Activated T-helper 2 cell treated with anti-CD3 and anti-CD28 coated beads, Interferon-gamma antibody, Interleukin-2, Interleukin-4, amounts not matched to agents 10 μg/mL and 5 μg/mL and 100 μg/mL, durations not matched to agents 14 hours and 24 hours and 36 hours (primary cell): ENCODE results near the gene MND1. TPM values are rescaled to one million over a fixed set of nuclear protein-coding genes. Genes with fewer than 3 reads are reported as not detected.
"Not testable (repeated sequence)": the region's sequence is repeated elsewhere in the genome, so short reads cannot be mapped to it uniquely, and the experiment has no call there.

ENCODE experiments used
- DNase-seq: peaks from one replicate; pipeline ENCODE4 v3.0.0; 2021; ENCODE audit warnings: low spot score
- H3K27ac Mint-ChIP-seq: one replicate; pipeline ENCODE4 v1.8.0; 2021; ENCODE audit warnings: mixed read lengths
- H3K27me3 Mint-ChIP-seq: one replicate; pipeline ENCODE4 v1.8.0; 2021; ENCODE audit warnings: low read depth, mixed read lengths
- H3K36me3 Mint-ChIP-seq: one replicate; pipeline ENCODE4 v1.8.0; 2021; ENCODE audit warnings: low read depth, mixed read lengths
- H3K4me1 Mint-ChIP-seq: one replicate; pipeline ENCODE4 v1.8.0; 2021; ENCODE audit warnings: low read depth, mixed read lengths
- H3K4me3 Mint-ChIP-seq: one replicate; pipeline ENCODE4 v1.8.0; 2021; ENCODE audit warnings: low read depth, mild to moderate bottlenecking, moderate library complexity, mixed read lengths
- H3K9me3 Mint-ChIP-seq: one replicate; pipeline ENCODE4 v1.8.0; 2021; ENCODE audit warnings: mixed read lengths
- intact Hi-C: fragments of 100-400 bp; cut with micrococcal nuclease; formaldehyde crosslinking; loops from one replicate; pipeline ENCODE4 v1.15.1; 2023
- total RNA-seq: library from RNA; stranded (reverse); gene quantifications from 2 replicates; pipeline ENCODE4 v1.2.3, GENCODE V29; 2022

Gene MND1
- total RNA-seq, 1 donor from 2014 or later = 15.4 TPM

DNA sequence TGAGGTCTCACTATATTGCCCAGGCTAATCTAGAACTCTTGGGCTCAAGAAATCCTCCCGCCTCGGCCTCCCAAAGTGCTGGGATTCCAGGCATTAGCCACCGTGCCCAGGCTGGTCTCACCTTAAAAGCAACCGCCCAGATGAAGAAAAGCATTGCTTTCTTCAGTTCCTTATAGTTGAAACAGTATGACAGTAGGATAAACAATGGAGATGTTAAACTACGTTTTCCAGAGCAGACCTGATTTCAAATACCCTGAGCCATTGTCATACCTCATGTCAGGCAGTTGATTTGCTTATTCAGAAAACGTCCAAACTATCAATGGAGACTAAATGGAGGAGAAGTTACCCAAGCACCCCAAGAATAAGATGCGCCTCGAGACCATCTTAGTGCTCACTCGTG, 95.3 kb downstream of the MND1 start:
- peak overlapping the region; percentile 71 for H3K4me3 Mint-ChIP-seq
- no peaks in the 10 kb centered on the region for H3K27me3 Mint-ChIP-seq
- peaks cover 19% of the 10 kb centered on the region for H3K4me1 Mint-ChIP-seq
- intact Hi-C loops = no loop called here
- no peak for DNase-seq
- H3K9me3 Mint-ChIP-seq = no peaks in the 10 kb centered on the region
- H3K36me3 Mint-ChIP-seq = no peaks in the 10 kb centered on the region
- H3K27ac Mint-ChIP-seq = no peak overlapping the region

DNA sequence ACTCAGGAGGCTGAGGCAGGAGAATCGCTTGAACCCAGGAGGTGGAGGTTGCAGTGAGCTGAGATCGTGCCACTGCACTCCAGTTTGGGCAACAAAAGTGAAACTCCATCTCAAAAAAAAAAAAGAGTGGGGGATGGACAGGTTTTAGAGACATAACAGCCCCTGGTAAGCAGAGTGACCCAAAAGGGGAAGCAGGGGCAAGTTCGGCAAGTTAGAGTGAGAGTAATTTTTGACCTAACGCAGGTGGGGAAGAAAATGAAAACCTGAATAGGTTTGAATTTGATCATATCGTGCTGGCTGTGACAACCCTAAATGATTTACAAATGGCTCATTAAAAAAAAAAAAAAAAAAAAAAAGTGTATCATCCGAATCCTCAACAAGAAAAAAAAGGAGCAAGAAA, 96.0 kb downstream of the MND1 start:
- DNase-seq = no peak
- Mint-ChIP-seq H3K4me1 (peaks cover 19% of the 10 kb centered on the region), H3K36me3 (no peaks in the 10 kb centered on the region), H3K4me3 (no peak overlapping the region), H3K27me3 (no peaks in the 10 kb centered on the region), H3K9me3 (no peaks in the 10 kb centered on the region), H3K27ac (no peak overlapping the region)
- intact Hi-C loops = no loop called here

DNA sequence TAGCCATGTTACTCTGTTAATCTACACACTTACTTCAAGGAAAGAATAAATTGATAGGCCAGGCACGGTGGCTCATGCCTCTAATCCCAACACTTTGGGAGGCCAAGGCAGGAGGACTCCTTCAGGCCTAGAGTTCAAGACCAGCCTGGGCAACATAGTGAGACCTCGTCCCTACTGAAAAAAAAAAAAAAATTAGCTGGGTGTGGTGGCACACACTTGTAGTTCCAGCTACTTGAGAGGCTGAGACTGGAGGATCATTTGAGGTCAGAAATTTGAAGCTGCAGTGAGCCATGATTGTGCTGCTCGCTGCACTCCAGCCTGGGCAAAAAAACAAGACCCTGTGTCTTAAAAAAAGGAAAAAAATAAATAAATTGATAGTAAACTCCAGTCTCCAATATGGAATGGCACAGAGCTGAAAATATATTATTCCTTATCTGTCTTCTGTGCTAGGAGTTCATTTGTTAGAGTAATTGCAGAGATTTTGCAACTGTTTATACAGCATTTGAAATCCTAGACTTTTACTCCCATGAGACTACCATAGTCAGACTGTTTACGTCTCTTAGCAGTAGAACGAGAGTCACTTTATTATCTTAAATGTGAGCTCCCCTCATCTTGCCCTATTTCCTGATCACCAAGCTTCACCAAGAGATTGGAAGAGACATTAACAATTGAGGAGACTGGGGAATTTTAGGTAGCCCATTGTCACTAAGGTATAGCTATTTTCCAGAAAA, 102.9 kb downstream of the MND1 start:
- no peaks in the 10 kb centered on the region for H3K9me3 Mint-ChIP-seq
- no peaks in the 10 kb centered on the region for H3K36me3 Mint-ChIP-seq
- H3K4me1 Mint-ChIP-seq = peaks cover 16% of the 10 kb centered on the region

DNA sequence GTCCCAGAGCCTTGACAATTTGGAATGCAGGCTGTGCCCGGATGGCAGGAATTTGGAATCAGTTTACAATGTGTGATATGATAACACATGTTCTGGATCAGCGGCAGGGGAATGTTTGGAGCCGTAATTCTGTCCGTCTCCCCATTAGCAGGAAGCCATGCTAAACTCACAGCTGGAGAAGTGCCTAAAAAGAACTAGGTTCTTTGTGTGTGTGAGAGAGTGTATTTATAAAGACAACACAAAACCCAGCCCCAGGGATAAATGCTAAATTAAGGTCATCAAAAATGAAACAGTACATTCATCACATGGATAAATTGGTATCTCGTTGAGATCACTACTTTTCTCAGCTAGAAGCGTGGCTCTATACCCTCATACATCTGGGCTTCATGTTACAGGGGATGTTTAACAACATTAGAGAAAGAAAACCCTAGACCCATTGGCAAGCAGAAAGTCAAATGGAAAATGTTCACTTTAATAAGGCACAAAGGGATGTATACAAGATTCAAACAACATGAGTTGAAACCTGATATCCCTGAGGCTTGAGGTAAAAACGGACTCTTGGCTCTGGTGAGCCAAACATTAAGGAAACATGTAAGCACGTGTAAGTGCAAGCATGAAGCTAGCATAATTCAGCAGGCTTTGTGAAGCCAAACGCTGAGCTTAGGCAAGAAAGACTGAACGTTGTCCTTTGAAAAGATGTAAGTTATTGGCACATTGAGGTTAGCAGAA, 103.7 kb downstream of the MND1 start:
- no peak for DNase-seq
- H3K9me3 Mint-ChIP-seq = no peaks in the 10 kb centered on the region
- H3K4me3 Mint-ChIP-seq = no peak overlapping the region
- no peaks in the 10 kb centered on the region for H3K36me3 Mint-ChIP-seq
- peaks cover 13% of the 10 kb centered on the region for H3K4me1 Mint-ChIP-seq
- H3K27ac Mint-ChIP-seq = no peak overlapping the region
- intact Hi-C loops = no loop called here
- H3K27me3 Mint-ChIP-seq = no peaks in the 10 kb centered on the region

More for the DNA sequence above, 102.9 kb downstream of the MND1 start:
- Mint-ChIP-seq H3K4me3 (no peak overlapping the region), H3K27me3 (no peaks in the 10 kb centered on the region), H3K27ac (no peak overlapping the region)
- intact Hi-C loops = no loop called here
- no peak for DNase-seq

DNA sequence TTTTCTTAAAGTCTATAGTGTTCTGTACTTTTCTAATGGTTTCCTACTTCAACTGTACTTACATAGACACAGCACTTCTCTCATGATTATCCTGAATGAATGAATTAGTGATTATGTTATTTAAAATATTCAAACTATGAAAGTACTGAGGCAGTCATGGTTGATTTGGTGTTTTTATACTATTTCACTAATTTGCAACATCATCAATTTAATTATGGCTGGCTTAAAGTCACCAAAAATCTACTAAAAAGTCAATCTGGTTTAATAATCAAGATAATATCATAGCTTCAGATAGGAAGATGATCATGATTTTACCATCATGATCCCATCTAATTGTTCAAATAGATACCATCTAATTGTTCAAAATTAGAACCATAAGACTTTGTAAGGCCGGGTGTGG, 104.8 kb downstream of the MND1 start:
- intact Hi-C loops = no loop called here
- Mint-ChIP-seq H3K27me3 (no peaks in the 10 kb centered on the region), H3K36me3 (no peaks in the 10 kb centered on the region), H3K4me3 (no peak overlapping the region), H3K27ac (no peak overlapping the region), H3K4me1 (peaks cover 11% of the 10 kb centered on the region), H3K9me3 (no peaks in the 10 kb centered on the region)
- DNase-seq = no peak

DNA sequence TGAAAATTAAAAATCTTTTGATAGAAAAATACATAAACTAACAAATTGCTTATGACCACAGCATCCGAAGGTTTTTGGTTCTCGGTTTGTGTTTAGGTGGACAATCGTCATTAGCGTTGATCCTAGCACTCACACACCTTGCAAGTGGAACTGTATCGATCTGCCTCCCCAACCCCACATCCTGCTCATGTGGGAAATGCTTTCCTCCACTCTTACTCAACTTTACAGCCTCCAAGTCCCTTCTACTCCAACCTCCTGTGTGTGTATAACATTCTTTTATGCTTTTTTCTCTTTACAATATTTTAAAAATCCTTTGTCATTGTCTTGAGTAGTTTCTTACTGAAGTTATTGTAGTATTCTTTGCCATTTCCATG, 106.0 kb downstream of the MND1 start:
- H3K4me3 Mint-ChIP-seq = peak overlapping the region; percentile 34
- DNase-seq = no peak
- intact Hi-C loops = loop anchor here (2.0 kb wide), 1 partner anchor 14 kb away; no protein-coding TSS in a partner anchor
- no peaks in the 10 kb centered on the region for H3K36me3 Mint-ChIP-seq
- peak overlapping the region; percentile 69 for H3K27ac Mint-ChIP-seq
- H3K4me1 Mint-ChIP-seq = peaks cover 11% of the 10 kb centered on the region
- H3K9me3 Mint-ChIP-seq = no peaks in the 10 kb centered on the region
- no peaks in the 10 kb centered on the region for H3K27me3 Mint-ChIP-seq

DNA sequence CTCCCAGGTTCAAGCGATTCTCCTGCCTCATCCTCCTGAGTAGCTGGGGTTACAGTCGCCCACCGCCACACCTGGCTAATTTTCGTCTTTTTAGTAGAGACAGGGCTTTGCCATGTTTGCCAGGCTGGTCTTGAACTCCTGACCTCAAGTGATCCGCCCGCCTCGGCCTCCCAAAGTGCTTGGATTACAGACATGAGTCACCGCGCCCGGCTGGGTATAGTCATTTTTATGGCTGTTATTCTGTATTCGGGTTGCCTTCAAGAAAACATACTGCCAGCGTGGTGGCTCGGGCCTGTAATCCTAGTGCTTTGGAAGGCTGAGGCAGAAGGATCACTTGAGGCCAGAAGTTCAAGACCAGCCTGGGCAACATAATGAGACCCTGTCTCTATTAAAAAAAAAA, 106.7 kb downstream of the MND1 start:
- H3K27ac Mint-ChIP-seq, DNase-seq, H3K27me3 Mint-ChIP-seq, H3K9me3 Mint-ChIP-seq, H3K4me3 Mint-ChIP-seq, H3K36me3 Mint-ChIP-seq: not testable (repeated sequence)
- intact Hi-C loops = loop anchor here (2.0 kb wide), 1 partner anchor 14 kb away; no protein-coding TSS in a partner anchor
- H3K4me1 Mint-ChIP-seq = peaks cover 11% of the 10 kb centered on the region

DNA sequence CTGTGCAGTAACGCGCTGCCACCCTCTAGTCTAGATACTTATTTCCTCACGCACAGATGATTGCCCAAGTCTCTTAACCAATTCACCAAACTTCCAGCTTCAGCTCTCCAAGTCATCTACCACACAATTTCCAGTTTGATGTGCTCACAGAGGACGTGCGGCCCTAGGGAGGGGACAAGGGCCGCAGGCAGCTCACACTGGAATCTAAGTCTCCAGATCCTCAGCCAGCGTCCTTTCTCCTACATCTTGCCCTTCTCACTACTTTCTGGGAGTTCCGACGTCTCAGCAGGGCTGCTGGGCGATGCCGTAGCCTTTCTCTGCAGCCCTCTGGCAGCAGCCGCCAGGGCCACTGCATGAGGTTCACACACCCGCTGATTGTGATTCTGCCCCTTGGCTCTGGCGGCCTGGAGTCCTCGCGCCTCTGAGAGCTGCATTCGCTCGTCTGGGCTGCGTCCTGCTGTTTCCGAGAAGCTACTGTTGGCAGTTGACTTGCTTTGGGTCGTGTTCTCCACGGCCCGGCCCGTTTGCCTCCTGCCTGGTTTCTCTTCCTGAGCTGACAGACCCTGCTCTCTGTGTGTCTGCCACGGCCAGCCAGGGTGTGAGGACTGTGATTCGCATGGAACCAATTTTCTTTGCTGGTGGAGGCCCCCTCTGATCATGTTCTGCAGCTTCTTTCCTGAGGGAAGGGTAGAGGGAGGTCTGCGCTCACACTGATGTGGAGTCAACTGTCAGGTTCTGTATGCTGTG, 107.6 kb downstream of the MND1 start:
- Mint-ChIP-seq H3K27me3 (no peaks in the 10 kb centered on the region), H3K4me1 (peaks cover 11% of the 10 kb centered on the region), H3K36me3 (no peaks in the 10 kb centered on the region), H3K4me3 (no peak overlapping the region), H3K9me3 (no peaks in the 10 kb centered on the region), H3K27ac (no peak overlapping the region)
- intact Hi-C loops = loop anchor here (2.0 kb wide), 1 partner anchor 13 kb away; no protein-coding TSS in a partner anchor
- no peak for DNase-seq

DNA sequence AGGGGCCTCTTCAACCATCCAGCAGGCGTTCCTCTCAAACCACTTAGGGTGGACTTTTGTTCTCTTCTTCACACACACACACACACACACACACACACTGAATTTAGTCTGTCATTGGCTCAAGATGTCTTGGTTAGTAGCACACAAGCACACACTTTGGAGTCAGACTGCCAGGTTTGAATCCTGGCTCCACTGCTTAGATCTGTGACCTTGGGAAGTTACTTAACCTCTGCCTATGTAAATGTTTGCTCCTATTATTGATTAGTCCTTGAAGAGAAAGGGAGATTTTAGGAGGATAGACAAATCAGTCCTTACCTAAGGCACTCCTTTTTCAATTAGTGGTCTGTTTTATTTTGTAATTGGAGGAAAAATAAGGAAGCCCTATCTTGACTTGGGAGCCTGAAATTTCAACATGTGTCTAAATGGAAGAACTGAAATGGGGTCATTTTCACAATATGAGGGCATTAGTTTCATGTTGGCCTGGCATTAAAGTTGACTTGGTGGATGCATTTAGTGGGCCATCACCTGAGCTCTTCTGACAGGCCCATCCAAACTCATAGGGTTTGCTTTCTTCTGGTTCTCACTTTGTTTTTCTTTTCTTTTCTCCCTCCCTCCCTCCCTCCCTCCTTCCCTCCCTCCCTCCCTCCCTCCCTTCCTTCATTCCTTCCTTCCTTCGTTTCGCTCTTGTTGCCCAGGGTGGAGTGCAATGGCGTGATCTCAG, 108.3 kb downstream of the MND1 start:
- intact Hi-C loops = no loop called here
- Mint-ChIP-seq H3K9me3 (no peaks in the 10 kb centered on the region), H3K27ac (no peak overlapping the region), H3K4me1 (peaks cover 11% of the 10 kb centered on the region), H3K36me3 (no peaks in the 10 kb centered on the region), H3K27me3 (no peaks in the 10 kb centered on the region), H3K4me3 (no peak overlapping the region)
- DNase-seq = no peak

DNA sequence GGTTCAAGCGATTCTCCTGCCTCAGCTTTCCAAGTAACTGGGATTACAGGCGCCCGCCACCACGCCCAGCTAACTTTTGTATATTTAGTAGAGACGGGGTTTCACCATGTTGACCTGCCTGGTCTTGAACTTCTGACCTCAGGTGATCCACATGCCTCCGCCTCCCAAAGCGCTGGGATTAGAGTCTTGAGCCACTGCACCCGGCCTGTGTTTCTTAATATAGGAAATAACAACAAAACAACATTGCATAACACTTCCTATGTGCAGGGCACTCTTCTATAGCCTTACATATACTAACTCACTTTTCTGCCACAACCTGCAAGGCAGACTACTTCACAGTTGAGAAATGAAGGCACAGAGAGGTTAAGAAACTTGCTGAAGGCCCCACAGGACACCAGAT, 108.9 kb downstream of the MND1 start:
- Mint-ChIP-seq H3K4me3 (no peak overlapping the region), H3K27ac (no peak overlapping the region), H3K27me3 (no peaks in the 10 kb centered on the region), H3K9me3 (no peaks in the 10 kb centered on the region), H3K4me1 (peaks cover 11% of the 10 kb centered on the region), H3K36me3 (no peaks in the 10 kb centered on the region)
- DNase-seq = no peak
- intact Hi-C loops = no loop called here

DNA sequence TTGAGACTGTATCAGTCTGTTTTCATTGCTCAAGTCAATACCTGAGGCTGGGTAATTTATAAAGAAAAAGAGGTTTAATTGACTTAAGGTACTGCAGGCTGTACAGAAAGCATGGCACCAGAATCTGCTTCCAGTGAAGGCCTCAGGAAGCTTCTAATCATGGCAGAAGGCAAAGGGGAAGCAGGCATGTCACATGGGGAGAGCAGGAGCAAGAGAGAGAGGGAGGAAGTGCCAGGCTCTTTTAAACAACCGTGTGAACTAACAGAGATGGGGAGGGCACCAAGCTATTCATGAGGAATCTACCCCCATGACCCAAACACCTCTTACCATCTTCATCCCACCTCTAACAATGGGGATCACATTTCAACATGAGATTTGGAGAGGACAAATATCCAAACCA, 114.5 kb downstream of the MND1 start:
- Mint-ChIP-seq H3K9me3 (no peaks in the 10 kb centered on the region), H3K27ac (no peak overlapping the region), H3K36me3 (peaks cover 3% of the 10 kb centered on the region), H3K4me1 (peaks cover 4% of the 10 kb centered on the region), H3K27me3 (no peaks in the 10 kb centered on the region), H3K4me3 (no peak overlapping the region)
- intact Hi-C loops = no loop called here
- no peak for DNase-seq

DNA sequence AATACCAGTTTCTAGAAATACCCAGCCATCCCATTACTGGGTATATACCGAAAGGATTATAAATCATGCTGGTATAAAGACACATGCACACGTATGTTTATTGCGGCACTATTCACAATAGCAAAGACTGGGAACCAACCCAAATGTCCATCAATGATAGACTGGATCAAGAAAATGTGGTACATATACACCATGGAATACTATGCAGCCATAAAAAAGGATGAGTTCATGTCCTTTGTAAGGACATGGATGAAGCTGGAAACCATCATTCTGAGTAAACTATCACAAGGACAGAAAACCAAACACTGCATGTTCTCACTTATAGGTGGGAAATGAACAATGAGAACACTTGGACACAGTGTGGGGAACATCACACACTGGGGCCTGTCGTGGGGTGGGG, 117.1 kb downstream of the MND1 start:
- H3K4me3 Mint-ChIP-seq, intact Hi-C loops, H3K36me3 Mint-ChIP-seq, DNase-seq, H3K9me3 Mint-ChIP-seq, H3K27ac Mint-ChIP-seq, H3K27me3 Mint-ChIP-seq: not testable (repeated sequence)
- H3K4me1 Mint-ChIP-seq = peaks cover 19% of the 10 kb centered on the region
